GM23338 (cell line): ENCODE data around the gene DIAPH1. TPM values are rescaled to one million over a fixed set of nuclear protein-coding genes. Genes with fewer than 3 reads are reported as not detected.
A peak's percentile ranks its signal among the peaks of the same experiment; 100 is the strongest.

ENCODE experiments used
- ATAC-seq: fragments of 200-7000 bp; cut with Tn5 transposase; 3 replicates; pipeline ENCODE4 v1.9.1; 2020
- DNase-seq: peaks from one replicate; pipeline ENCODE4 v3.0.0-alpha.2; 2015; ENCODE audit warnings: low spot score
- H2AFZ ChIP-seq: fragments of 200-600 bp; sonication (generic); 2 replicates; pipeline ENCODE4 v1.8.0; 2016; ENCODE audit warnings: antibody characterized with exemption, mild to moderate bottlenecking, moderate library complexity
- H3F3A ChIP-seq: fragments of 200-600 bp; sonication (generic); replicated peaks from 2 replicates; pipeline ENCODE4 v1.8.0; 2017; ENCODE audit warnings: antibody characterized with exemption, mixed run types, low read depth
- H3K27ac ChIP-seq: fragments of 200-600 bp; sonication (generic); 2 replicates; pipeline ENCODE4 v1.6.1; 2016; ENCODE audit warnings: low read depth
- H3K27me3 ChIP-seq: fragments of 200-600 bp; sonication (generic); 2 replicates; pipeline ENCODE4 v1.8.0; 2016; ENCODE audit warnings: mild to moderate bottlenecking, mixed run types, moderate library complexity; ENCODE audit not compliant: insufficient read depth
- H3K36me3 ChIP-seq: fragments of 200-600 bp; sonication (generic); 2 replicates; pipeline ENCODE4 v1.8.0; 2016; ENCODE audit warnings: mild to moderate bottlenecking; ENCODE audit not compliant: insufficient read depth
- H3K4me1 ChIP-seq: fragments of 200-600 bp; sonication (generic); 2 replicates; pipeline ENCODE4 v1.8.0; 2016; ENCODE audit warnings: mild to moderate bottlenecking, moderate library complexity; ENCODE audit not compliant: insufficient read depth
- H3K4me2 ChIP-seq: fragments of 200-600 bp; sonication (generic); 2 replicates; pipeline ENCODE4 v1.7.1; 2017; ENCODE audit warnings: mixed run types
- H3K4me3 ChIP-seq: fragments of 200-600 bp; sonication (generic); 2 replicates; pipeline ENCODE4 v1.6.1; 2016; ENCODE audit warnings: mixed run types
- H3K79me2 ChIP-seq: fragments of 200-600 bp; sonication (generic); replicated peaks from 2 replicates; pipeline ENCODE4 v1.8.0; 2017; ENCODE audit warnings: mild to moderate bottlenecking; ENCODE audit not compliant: insufficient read depth
- H3K9me2 ChIP-seq: fragments of 200-600 bp; sonication (generic); 2 replicates; pipeline ENCODE4 v1.8.0; 2017; ENCODE audit not compliant: insufficient read depth
- H4K20me1 ChIP-seq: fragments of 200-600 bp; sonication (generic); replicated peaks from 2 replicates; pipeline ENCODE4 v1.8.0; 2017; ENCODE audit warnings: mild to moderate bottlenecking; ENCODE audit not compliant: insufficient read depth
- H3K27ac Mint-ChIP-seq: 2 replicates; pipeline ENCODE4 v1.8.0; 2020; ENCODE audit warnings: inconsistent platforms, mild to moderate bottlenecking, moderate library complexity, mixed read lengths
- H3K27me3 Mint-ChIP-seq: 3 replicates; pipeline ENCODE4 v1.8.0; 2022; ENCODE audit warnings: low read depth, mild to moderate bottlenecking, moderate library complexity, mixed read lengths, inconsistent platforms; ENCODE audit not compliant: insufficient read depth, poor library complexity
- H3K36me3 Mint-ChIP-seq: 3 replicates; pipeline ENCODE4 v1.8.0; 2021; ENCODE audit warnings: low read depth, mild to moderate bottlenecking, inconsistent platforms, moderate library complexity, mixed read lengths
- H3K4me1 Mint-ChIP-seq: 3 replicates; pipeline ENCODE4 v1.8.0; 2020; ENCODE audit warnings: mild to moderate bottlenecking, inconsistent platforms, mixed read lengths
- H3K4me3 Mint-ChIP-seq: 3 replicates; pipeline ENCODE4 v1.8.0; 2021; ENCODE audit warnings: moderate library complexity, mild to moderate bottlenecking, inconsistent platforms, mixed read lengths
- H3K9me3 Mint-ChIP-seq: 3 replicates; pipeline ENCODE4 v1.8.0; 2020; ENCODE audit warnings: moderate library complexity, mild to moderate bottlenecking, inconsistent platforms, mixed read lengths
- CREB1 ChIP-seq: fragments of 250-450 bp; sonication (Bioruptor Pico); IDR thresholded peaks from 2 replicates; pipeline ENCODE4 v1.5.0; 2020; ENCODE audit warnings: low read depth, mild to moderate bottlenecking, moderate library complexity
- CTCF ChIP-seq, 2 experiments: fragments of 200-600 bp in 1 of 2; sonication (generic) in 1 of 2; conservative IDR thresholded peaks; 2 replicates each; pipeline versions ENCODE4 v1.5.1 to v1.6.1; 2016 to 2017; ENCODE audit warnings: antibody characterized with exemption in 2 of 2, low read depth in 2 of 2, mild to moderate bottlenecking in 2 of 2, moderate library complexity in 1 of 2
- ETS1 ChIP-seq: IDR thresholded peaks from 2 replicates; pipeline ENCODE4 v1.6.1; 2016; ENCODE audit warnings: antibody characterized with exemption
- EZH2 ChIP-seq: fragments of 200-600 bp; sonication (generic); IDR thresholded peaks from one replicate; pipeline ENCODE4 v1.8.0; 2017; ENCODE audit warnings: antibody characterized with exemption, mild to moderate bottlenecking, low read depth; ENCODE audit not compliant: unreplicated experiment
- EZH2phosphoT487 ChIP-seq: fragments of 200-600 bp; sonication (generic); IDR thresholded peaks from one replicate; pipeline ENCODE4 v1.8.1; 2018; ENCODE audit warnings: antibody characterized with exemption; ENCODE audit not compliant: unreplicated experiment
- JUNB ChIP-seq: IDR thresholded peaks from one replicate; pipeline ENCODE4 v1.6.1; 2016; ENCODE audit warnings: antibody characterized with exemption; ENCODE audit not compliant: unreplicated experiment
- NANOG ChIP-seq: IDR thresholded peaks from 2 replicates; pipeline ENCODE4 v1.6.1; 2016; ENCODE audit warnings: antibody characterized with exemption, borderline replicate concordance
- POLR2AphosphoS5 ChIP-seq: IDR thresholded peaks from 2 replicates; pipeline ENCODE4 v1.6.1; 2016; ENCODE audit warnings: antibody characterized with exemption, low read depth
- REST ChIP-seq: IDR thresholded peaks from one replicate; pipeline ENCODE4 v1.6.1; 2018; ENCODE audit warnings: antibody characterized with exemption; ENCODE audit not compliant: unreplicated experiment
- STAT1 ChIP-seq: IDR thresholded peaks from one replicate; pipeline ENCODE4 v1.6.1; 2016; ENCODE audit warnings: antibody characterized with exemption; ENCODE audit not compliant: unreplicated experiment
- ZNF114 ChIP-seq: fragments of 250-450 bp; sonication (Bioruptor Pico); IDR thresholded peaks from 2 replicates; pipeline ENCODE4 v1.5.0; 2020; ENCODE audit warnings: mild to moderate bottlenecking, moderate library complexity
- ZNF331 ChIP-seq: fragments of 250-450 bp; sonication (Bioruptor Pico); IDR thresholded peaks from 2 replicates; pipeline ENCODE4 v1.5.0; 2020; ENCODE audit warnings: low read depth, mild to moderate bottlenecking, moderate library complexity
- polyA plus RNA-seq: library from polyadenylated mRNA; unstranded; fragments of >200 nt; fragmentation: Nextera tagmentation; extraction: Ambion mirVana; gene quantifications from 2 replicates; pipeline ENCODE4 v1.2.1, GENCODE V29; 2016
- total RNA-seq: library from RNA; depleted of rRNA; stranded (reverse); fragments of >200 nt; shearing (Covaris generic); gene quantifications from 2 replicates; pipeline ENCODE4 v1.2.3, GENCODE V29; 2014

Gene DIAPH1
- total and polyA plus RNA-seq, 2 experiments from 2014 or later = 42.9 to 104 TPM

- Histone ChIP-seq H3K27me3 (no peaks in the 10 kb centered on the region), H3K4me2 (no peak overlapping the region), H3K79me2 (peaks cover 98% of the 10 kb centered on the region), H3K9me2 (no peaks in the 10 kb centered on the region), H3F3A (no peaks in the 10 kb centered on the region), H3K4me3 (no peak overlapping the region), H3K27ac (no peak overlapping the region), H3K36me3 (no peaks in the 10 kb centered on the region), H2AFZ (no peak overlapping the region), H4K20me1 (peaks cover 20% of the 10 kb centered on the region), H3K4me1 (no peaks in the 10 kb centered on the region)
- no peaks in the 10 kb centered on the region for H3K27me3 Mint-ChIP-seq
- peaks cover 6% of the 10 kb centered on the region for H3K4me1 Mint-ChIP-seq
- no peaks in the 10 kb centered on the region; the same call in 2 of the 3 replicates for H3K36me3 Mint-ChIP-seq
- H3K4me3 Mint-ChIP-seq = no peak overlapping the region
- no peak overlapping the region for H3K27ac Mint-ChIP-seq
- no peaks in the 10 kb centered on the region for H3K9me3 Mint-ChIP-seq
- DNase-seq (peak; percentile 5), ATAC-seq (no peak)
- no peak for TF ChIP-seq NANOG
- TF ChIP-seq JUNB = no peak
- no peak for TF ChIP-seq ZNF331 (CRISPR knock-in tag)
- no peak for TF ChIP-seq EZH2
- TF ChIP-seq ZNF114 (CRISPR knock-in tag) = no peak
- no peak for TF ChIP-seq CTCF (conservative IDR thresholded peaks at IDR 0.05; ENCODE audit: low read depth in 2 of 2)
- no peak for TF ChIP-seq CREB1 (CRISPR knock-in tag)
- no peak for TF ChIP-seq POLR2AphosphoS5
- TF ChIP-seq EZH2phosphoT487 = no peak
Measured at GRCh38 chr5:141605523-141606277, 13.1 kb downstream of the DIAPH1 start.

GRCh38 chr5:141603923-141604717 lies 14.7 kb downstream of the DIAPH1 start:
- no peak overlapping the region for H3K4me2 ChIP-seq
- peak; percentile 67 for DNase-seq

More at GRCh38 chr5:141603923-141604717, 14.7 kb downstream of the DIAPH1 start:
- H3K36me3 Mint-ChIP-seq = no peaks in the 10 kb centered on the region
- H3K27me3 ChIP-seq = no peaks in the 10 kb centered on the region
- peak overlapping the region; percentile 22; the same call in 1 of the 2 replicates for H3K27ac Mint-ChIP-seq
- TF ChIP-seq EZH2 = no peak
- TF ChIP-seq EZH2phosphoT487 = no peak
- TF ChIP-seq POLR2AphosphoS5 = no peak
- no peak for TF ChIP-seq REST
- no peak for TF ChIP-seq CREB1 (CRISPR knock-in tag)
- no peak for TF ChIP-seq NANOG
- no peak for TF ChIP-seq JUNB
- TF ChIP-seq ZNF114 (CRISPR knock-in tag) = no peak
- TF ChIP-seq ETS1 = no peak
- no peak for TF ChIP-seq STAT1
- peak; percentile 59 for ATAC-seq
- H2AFZ ChIP-seq = no peak overlapping the region
- H3K36me3 ChIP-seq = no peaks in the 10 kb centered on the region
- H3K4me3 ChIP-seq = no peak overlapping the region
- H3K9me2 ChIP-seq = no peaks in the 10 kb centered on the region
- no peaks in the 10 kb centered on the region for H3K9me3 Mint-ChIP-seq
- H3K4me1 Mint-ChIP-seq = peaks cover 6% of the 10 kb centered on the region
- no peaks in the 10 kb centered on the region for H3K27me3 Mint-ChIP-seq
- peaks cover 98% of the 10 kb centered on the region for H3K79me2 ChIP-seq
- H3K4me1 ChIP-seq = no peaks in the 10 kb centered on the region
- H4K20me1 ChIP-seq = peaks cover 23% of the 10 kb centered on the region
- no peak overlapping the region for H3K4me3 Mint-ChIP-seq
- H3K27ac ChIP-seq = no peak overlapping the region
- H3F3A ChIP-seq = no peaks in the 10 kb centered on the region
